Measurements from ENCODE around the gene R3HDM4.

GRCh38 chr19:929891-930258 is 16.9 kb upstream of the R3HDM4 start:
- TF ChIP-seq CTCF (IDR thresholded peaks at IDR 0.05; ENCODE audit: low read length) (no peak), EZH2 (IDR thresholded peaks at IDR 0.05; ENCODE audit: borderline replicate concordance, low read length) (no peak)

Data from OCI-LY1 (cell line).